Natural killer cell treated with Interleukin-12 subunit alpha and Interleukin-12 subunit beta and Interleukin-15 and Interleukin-18, amount 100 ng/mL, for 72 hours (primary cell): Measurements from ENCODE around the gene PLRG1. TPM values are rescaled to one million over a fixed set of nuclear protein-coding genes. Genes with fewer than 3 reads are reported as not detected.

Experiments
- ATAC-seq, 2 donors: fragments of 150-1000 bp; cut with Tn5 transposase in 1 of 2; sonication (Bioruptor Pico), chemical (Tn5 transposase) in 1 of 2; 2 replicates each; pipeline ENCODE4 v1.10.0; 2021
- DNase-seq: peaks from one replicate; pipeline ENCODE4 v3.0.0; 2022; ENCODE audit warnings: low spot score
- H3K27ac Mint-ChIP-seq, 2 donors: 1 replicate in 1 of 2; 2 replicates in 1 of 2; pipeline ENCODE4 v1.8.0; 2022; ENCODE audit warnings: mixed read lengths in 2 of 2, mild to moderate bottlenecking in 1 of 2, moderate library complexity in 1 of 2
- H3K27me3 Mint-ChIP-seq, 2 donors: 1 replicate in 1 of 2; 2 replicates in 1 of 2; pipeline ENCODE4 v1.8.0; 2022; ENCODE audit warnings: mixed read lengths in 2 of 2
- H3K36me3 Mint-ChIP-seq: one replicate; pipeline ENCODE4 v1.8.0; 2022; ENCODE audit warnings: mixed read lengths
- H3K4me1 Mint-ChIP-seq, 2 donors: 1 replicate in 1 of 2; 2 replicates in 1 of 2; pipeline ENCODE4 v1.8.0; 2022; ENCODE audit warnings: low read depth in 2 of 2, mixed read lengths in 2 of 2, mild to moderate bottlenecking in 1 of 2
- H3K4me3 Mint-ChIP-seq: one replicate; pipeline ENCODE4 v1.8.0; 2022; ENCODE audit warnings: mixed read lengths
- H3K9me3 Mint-ChIP-seq: 2 replicates; pipeline ENCODE4 v1.8.0; 2022; ENCODE audit warnings: mixed read lengths
- total RNA-seq, 2 donors: library from RNA; stranded (reverse); gene quantifications; one replicate each; pipeline ENCODE4 v1.2.3, GENCODE V29; 2022

Gene PLRG1
- total RNA-seq, 2 donors from 2014 or later, result 84.5 to 109 TPM

- no peak overlapping the region for H3K27ac Mint-ChIP-seq
- H3K4me1 Mint-ChIP-seq, result no peaks in the 10 kb centered on the region
- DNase-seq (no peak), ATAC-seq (no peak)
- no peaks in the 10 kb centered on the region for H3K36me3 Mint-ChIP-seq
- H3K9me3 Mint-ChIP-seq, result no peaks in the 10 kb centered on the region
- H3K27me3 Mint-ChIP-seq, result peaks cover 18 to 38% of the 10 kb centered on the region in 2 donors
- no peak overlapping the region for H3K4me3 Mint-ChIP-seq
Observed at GRCh38 chr4:154526151-154526550, 24.0 kb downstream of the PLRG1 start.

- Mint-ChIP-seq H3K27me3 (peaks cover 21 to 58% of the 10 kb centered on the region in 2 donors), H3K4me3 (no peak overlapping the region), H3K36me3 (no peaks in the 10 kb centered on the region), H3K4me1 (no peaks in the 10 kb centered on the region), H3K27ac (no peak overlapping the region), H3K9me3 (no peaks in the 10 kb centered on the region)
- no peak for DNase-seq
- ATAC-seq, result no peak
Observed at GRCh38 chr4:154521607-154522006, 28.6 kb downstream of the PLRG1 start.

- no peaks in the 10 kb centered on the region for H3K9me3 Mint-ChIP-seq
- no peak overlapping the region for H3K27ac Mint-ChIP-seq
- H3K36me3 Mint-ChIP-seq, result no peaks in the 10 kb centered on the region
- no peak overlapping the region for H3K4me3 Mint-ChIP-seq
- ATAC-seq (no peak), DNase-seq (no peak)
- no peaks in the 10 kb centered on the region for H3K4me1 Mint-ChIP-seq
- peaks cover 18 to 53% of the 10 kb centered on the region in 2 donors for H3K27me3 Mint-ChIP-seq
Observed at GRCh38 chr4:154519214-154519613, 31.0 kb downstream of the PLRG1 start.

- peaks cover 14 to 44% of the 10 kb centered on the region in 2 donors for H3K27me3 Mint-ChIP-seq
Observed at GRCh38 chr4:154517591-154517990, 32.6 kb downstream of the PLRG1 start.

GRCh38 chr4:154516318-154517029, 33.7 kb downstream of the PLRG1 start:
- Mint-ChIP-seq H3K27me3 (peaks cover 14 to 40% of the 10 kb centered on the region in 2 donors), H3K36me3 (no peaks in the 10 kb centered on the region), H3K9me3 (no peaks in the 10 kb centered on the region), H3K4me1 (no peaks in the 10 kb centered on the region), H3K27ac (no peak overlapping the region), H3K4me3 (no peak overlapping the region)
- no peak for ATAC-seq
- no peak for DNase-seq

More at GRCh38 chr4:154517591-154517990, 32.6 kb downstream of the PLRG1 start:
- Mint-ChIP-seq H3K4me1 (no peaks in the 10 kb centered on the region), H3K27ac (no peak overlapping the region), H3K9me3 (no peaks in the 10 kb centered on the region), H3K4me3 (no peak overlapping the region), H3K36me3 (no peaks in the 10 kb centered on the region)
- DNase-seq (no peak), ATAC-seq (no peak)

GRCh38 chr4:154511981-154512380, 38.2 kb downstream of the PLRG1 start:
- H3K36me3 Mint-ChIP-seq, result no peaks in the 10 kb centered on the region
- H3K27me3 Mint-ChIP-seq, result peaks cover 14 to 28% of the 10 kb centered on the region in 2 donors
- no peaks in the 10 kb centered on the region for H3K4me1 Mint-ChIP-seq
- H3K27ac Mint-ChIP-seq, result no peak overlapping the region
- DNase-seq (no peak), ATAC-seq (no peak)
- no peaks in the 10 kb centered on the region for H3K9me3 Mint-ChIP-seq
- no peak overlapping the region for H3K4me3 Mint-ChIP-seq

- Mint-ChIP-seq H3K9me3 (no peaks in the 10 kb centered on the region), H3K27ac (no peak overlapping the region), H3K27me3 (peaks cover 14 to 27% of the 10 kb centered on the region in 2 donors), H3K4me1 (no peaks in the 10 kb centered on the region), H3K36me3 (no peaks in the 10 kb centered on the region), H3K4me3 (no peak overlapping the region)
- no peak for ATAC-seq
- no peak for DNase-seq
Observed at GRCh38 chr4:154511548-154511947, 38.7 kb downstream of the PLRG1 start.

GRCh38 chr4:154507156-154507555, 43.0 kb downstream of the PLRG1 start:
- H3K27ac Mint-ChIP-seq, result no peak overlapping the region
- no peak overlapping the region for H3K4me3 Mint-ChIP-seq
- DNase-seq (no peak), ATAC-seq (no peak)
- peaks cover 26 to 43% of the 10 kb centered on the region in 2 donors for H3K27me3 Mint-ChIP-seq
- no peaks in the 10 kb centered on the region for H3K9me3 Mint-ChIP-seq
- H3K36me3 Mint-ChIP-seq, result no peaks in the 10 kb centered on the region
- no peaks in the 10 kb centered on the region for H3K4me1 Mint-ChIP-seq

GRCh38 chr4:154506253-154506652, 43.9 kb downstream of the PLRG1 start:
- ATAC-seq (no peak), DNase-seq (no peak)
- H3K27me3 Mint-ChIP-seq, result peaks cover 29 to 43% of the 10 kb centered on the region in 2 donors
- no peaks in the 10 kb centered on the region for H3K9me3 Mint-ChIP-seq
- H3K36me3 Mint-ChIP-seq, result no peaks in the 10 kb centered on the region
- H3K4me1 Mint-ChIP-seq, result no peaks in the 10 kb centered on the region
- no peak overlapping the region for H3K4me3 Mint-ChIP-seq
- H3K27ac Mint-ChIP-seq, result no peak overlapping the region

GRCh38 chr4:154503598-154503997, 46.6 kb downstream of the PLRG1 start:
- no peak overlapping the region for H3K4me3 Mint-ChIP-seq
- DNase-seq (no peak), ATAC-seq (no peak)
- no peaks in the 10 kb centered on the region for H3K4me1 Mint-ChIP-seq
- no peaks in the 10 kb centered on the region for H3K9me3 Mint-ChIP-seq
- no peaks in the 10 kb centered on the region for H3K36me3 Mint-ChIP-seq
- H3K27ac Mint-ChIP-seq, result no peak overlapping the region
- H3K27me3 Mint-ChIP-seq, result peaks cover 23 to 41% of the 10 kb centered on the region in 2 donors

GRCh38 chr4:154502111-154502510, 48.1 kb downstream of the PLRG1 start:
- Mint-ChIP-seq H3K36me3 (no peaks in the 10 kb centered on the region), H3K27ac (no peak overlapping the region), H3K27me3 (peaks cover 27 to 46% of the 10 kb centered on the region in 2 donors), H3K4me3 (no peak overlapping the region), H3K4me1 (no peaks in the 10 kb centered on the region), H3K9me3 (no peaks in the 10 kb centered on the region)
- no peak for ATAC-seq
- DNase-seq, result no peak

- no peak for ATAC-seq
- no peaks in the 10 kb centered on the region for H3K36me3 Mint-ChIP-seq
- H3K9me3 Mint-ChIP-seq, result no peaks in the 10 kb centered on the region
- no peak overlapping the region for H3K27ac Mint-ChIP-seq
- no peak for DNase-seq
- no peaks in the 10 kb centered on the region for H3K4me1 Mint-ChIP-seq
- H3K27me3 Mint-ChIP-seq, result peaks cover 24 to 43% of the 10 kb centered on the region in 2 donors
- H3K4me3 Mint-ChIP-seq, result no peak overlapping the region
Observed at GRCh38 chr4:154497889-154498288, 52.3 kb downstream of the PLRG1 start.

GRCh38 chr4:154495867-154496266, 54.3 kb downstream of the PLRG1 start:
- Mint-ChIP-seq H3K4me3 (no peak overlapping the region), H3K9me3 (no peaks in the 10 kb centered on the region), H3K36me3 (no peaks in the 10 kb centered on the region), H3K4me1 (peaks cover 3 to 4% of the 10 kb centered on the region in 2 donors), H3K27me3 (peaks cover 25 to 57% of the 10 kb centered on the region in 2 donors), H3K27ac (no peak overlapping the region)
- ATAC-seq (no peak), DNase-seq (no peak)

GRCh38 chr4:154492288-154492687, 57.9 kb downstream of the PLRG1 start:
- H3K27ac Mint-ChIP-seq, result no peak overlapping the region
- DNase-seq (no peak), ATAC-seq (no peak)
- peaks cover 3 to 4% of the 10 kb centered on the region in 2 donors for H3K4me1 Mint-ChIP-seq
- no peaks in the 10 kb centered on the region for H3K36me3 Mint-ChIP-seq
- no peaks in the 10 kb centered on the region for H3K9me3 Mint-ChIP-seq
- peaks cover 27 to 48% of the 10 kb centered on the region in 2 donors for H3K27me3 Mint-ChIP-seq
- no peak overlapping the region for H3K4me3 Mint-ChIP-seq
